GM10266 (cell line): ENCODE results near the gene LRRC7.

Experiments used
- DNase-seq: peaks from one replicate; pipeline ENCODE4 v3.0.0; 2012; ENCODE audit errors: extremely low spot score
- CTCF ChIP-seq: IDR thresholded peaks from 2 replicates; pipeline ENCODE4 v1.5.1; 2012; ENCODE audit warnings: mild to moderate bottlenecking, low read depth; ENCODE audit not compliant: control insufficient read depth, insufficient read depth; ENCODE audit errors: missing control alignments

The LRRC7 gene

DNA sequence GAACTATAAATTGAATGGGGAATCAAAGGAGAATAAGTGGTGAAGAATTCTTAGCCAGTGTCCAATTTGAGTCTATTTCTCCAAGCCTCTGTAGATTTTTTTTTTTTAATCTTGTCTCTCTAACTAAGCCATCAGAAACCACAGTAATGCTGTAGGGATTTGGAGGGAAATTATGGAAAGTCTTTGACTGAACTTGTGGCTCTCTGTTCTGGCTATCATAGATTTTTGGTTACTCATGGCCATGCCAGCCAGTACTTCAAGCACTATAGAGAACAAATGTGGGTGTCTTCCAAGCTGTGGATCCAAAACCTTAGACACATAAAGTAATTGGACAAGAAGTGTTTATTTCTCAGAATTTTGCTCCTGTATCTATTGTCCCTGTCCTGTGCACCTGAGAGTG lies 489.8 kb downstream of the LRRC7 start:
- no peak for TF ChIP-seq CTCF
- DNase-seq, result no peak

DNA sequence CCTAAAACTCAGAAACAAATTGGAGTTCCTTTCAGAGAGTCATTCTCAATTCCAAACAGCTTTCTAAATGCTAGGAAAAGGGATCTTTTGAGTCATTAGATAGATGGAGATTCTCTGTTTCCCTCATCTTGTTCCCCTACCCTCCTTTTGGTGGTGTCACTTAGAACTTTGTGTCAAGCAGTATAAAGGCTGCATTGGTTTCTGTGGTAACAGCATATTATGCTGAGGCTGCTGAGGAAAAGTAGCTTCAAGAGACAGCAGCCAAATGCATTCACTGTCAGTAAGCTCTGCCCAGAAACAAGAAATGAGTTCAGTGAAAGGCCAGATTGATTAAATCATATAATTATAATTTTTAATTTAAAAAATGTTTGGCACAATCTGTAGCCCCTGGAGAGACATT lies 493.5 kb downstream of the LRRC7 start:
- no peak for DNase-seq
- no peak for TF ChIP-seq CTCF

GRCh38 chr1:70063861-70064260 lies 496.1 kb downstream of the LRRC7 start:
- DNase-seq, result no peak
- TF ChIP-seq CTCF, result no peak

DNA sequence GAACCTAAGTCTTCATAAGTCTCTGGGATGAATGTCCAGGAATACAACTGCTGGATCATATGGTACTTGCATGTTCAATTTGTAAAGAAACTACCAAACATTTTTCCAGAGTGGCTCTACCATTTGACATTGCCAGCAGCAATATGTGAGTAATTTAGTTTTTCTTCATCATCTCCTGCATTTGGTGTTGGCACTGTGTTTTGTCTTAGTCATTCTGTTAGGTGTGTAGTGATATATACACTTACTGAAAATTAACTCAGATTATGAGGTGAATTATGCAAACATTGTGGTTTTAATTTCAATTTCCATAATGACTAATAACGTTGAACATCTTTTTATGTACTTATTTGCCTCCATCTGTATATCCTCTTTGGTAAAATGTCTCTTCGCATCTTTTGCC lies 499.0 kb downstream of the LRRC7 start:
- TF ChIP-seq CTCF, result no peak
- no peak for DNase-seq

GRCh38 chr1:70071601-70072000 lies 503.9 kb downstream of the LRRC7 start:
- no peak for TF ChIP-seq CTCF
- no peak for DNase-seq

DNA sequence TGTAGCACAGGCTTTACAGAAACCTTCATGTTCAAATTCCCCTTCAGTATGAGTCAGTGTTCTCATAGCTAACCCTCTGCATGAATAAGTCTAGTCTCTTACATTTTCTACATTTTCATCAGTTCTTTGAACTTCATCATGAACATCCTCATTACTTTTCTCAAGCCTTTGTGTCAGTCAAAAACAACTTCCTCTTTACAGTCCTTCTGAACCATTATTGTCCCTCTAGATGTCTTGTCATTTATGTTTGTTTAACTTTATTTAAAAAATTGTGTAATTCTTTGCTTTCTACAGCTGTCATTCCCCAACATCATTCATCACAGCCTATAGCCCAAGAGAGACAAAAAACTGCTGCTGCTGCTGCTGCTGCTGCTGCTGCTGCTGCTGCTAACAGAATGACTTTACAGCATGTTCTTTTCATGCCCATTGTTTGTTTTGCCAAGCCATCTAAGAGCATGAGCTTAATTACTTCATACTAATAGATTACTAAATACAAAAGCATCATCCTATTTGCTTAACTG lies 504.6 kb downstream of the LRRC7 start:
- no peak for DNase-seq
- TF ChIP-seq CTCF, result no peak

- no peak for TF ChIP-seq CTCF
- DNase-seq, result no peak
Observed at GRCh38 chr1:70075761-70076160, 508.0 kb downstream of the LRRC7 start.
